ENCODE data around the gene C5orf46.
"Not testable (repeated sequence)": the region's sequence is repeated elsewhere in the genome, so short reads cannot be mapped to it uniquely, and the experiment has no call there.

C5orf46 gene

DNA sequence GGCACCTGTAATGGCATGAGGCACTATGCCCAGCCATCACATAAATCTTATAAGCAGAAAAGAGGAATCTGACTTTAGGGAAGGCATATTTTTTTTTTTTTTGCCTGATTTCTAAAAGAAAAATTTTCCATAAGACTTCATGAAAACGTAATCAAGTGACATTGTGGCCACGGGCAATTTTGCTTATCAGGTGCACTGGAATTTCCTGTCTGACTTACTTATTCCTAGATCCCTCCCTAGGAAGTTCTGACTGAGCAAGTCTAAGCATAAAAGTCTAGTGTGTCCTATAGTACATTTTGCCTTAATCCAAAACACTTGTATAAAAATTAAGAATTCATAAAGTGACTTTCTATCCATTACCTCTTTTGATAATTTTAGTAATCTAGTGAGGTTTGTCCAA is 12.5 kb downstream of the C5orf46 start:
- no peak for ATAC-seq

DNA sequence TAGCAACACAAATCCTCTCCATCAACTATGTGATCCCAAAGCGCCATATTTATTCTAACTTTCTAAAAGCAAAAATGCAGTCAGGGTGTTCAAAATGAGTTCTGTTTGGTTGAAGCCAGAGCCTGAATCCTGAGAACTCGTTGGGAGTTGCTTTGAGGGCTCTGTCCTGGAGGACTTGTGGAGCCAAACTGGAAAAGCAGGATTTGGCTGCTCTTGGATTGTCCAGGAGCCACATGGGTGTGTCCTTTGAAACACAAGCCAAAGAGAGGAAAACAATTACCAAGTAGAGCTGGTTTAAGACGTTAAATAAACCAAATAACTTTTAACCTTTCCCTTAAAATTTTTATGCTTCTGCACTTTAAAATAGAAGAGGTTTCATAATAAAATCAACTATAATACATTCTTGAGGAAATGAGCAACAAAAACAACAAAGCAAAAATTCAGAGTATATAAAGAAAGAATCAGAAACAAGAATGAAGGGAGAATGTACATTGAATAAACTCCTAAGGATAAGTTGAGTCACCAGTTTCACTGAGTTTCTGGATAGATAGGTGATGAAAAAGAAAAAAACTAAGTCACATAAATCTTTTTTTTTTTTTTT is 13.5 kb downstream of the C5orf46 start:
- ATAC-seq, result no peak

DNA sequence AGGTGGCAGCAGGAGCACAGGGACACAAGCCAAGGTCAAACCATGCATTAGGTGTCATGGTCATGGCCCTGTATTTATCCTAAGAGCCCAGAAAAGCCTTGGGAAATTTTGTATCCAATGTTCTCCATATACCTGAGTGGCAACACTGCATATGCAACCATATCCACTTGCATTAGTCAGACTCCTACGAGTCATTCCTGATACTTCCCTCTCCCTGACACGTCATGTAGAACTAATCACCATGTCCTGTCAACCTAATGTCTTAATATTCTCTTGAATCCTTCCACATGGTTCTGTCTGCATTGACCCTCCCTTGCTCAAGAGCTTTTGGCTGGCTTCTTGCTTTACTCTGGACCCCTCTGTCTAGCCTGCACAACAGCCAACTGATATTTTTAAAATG is 18.4 kb downstream of the C5orf46 start:
- ATAC-seq, result no peak

DNA sequence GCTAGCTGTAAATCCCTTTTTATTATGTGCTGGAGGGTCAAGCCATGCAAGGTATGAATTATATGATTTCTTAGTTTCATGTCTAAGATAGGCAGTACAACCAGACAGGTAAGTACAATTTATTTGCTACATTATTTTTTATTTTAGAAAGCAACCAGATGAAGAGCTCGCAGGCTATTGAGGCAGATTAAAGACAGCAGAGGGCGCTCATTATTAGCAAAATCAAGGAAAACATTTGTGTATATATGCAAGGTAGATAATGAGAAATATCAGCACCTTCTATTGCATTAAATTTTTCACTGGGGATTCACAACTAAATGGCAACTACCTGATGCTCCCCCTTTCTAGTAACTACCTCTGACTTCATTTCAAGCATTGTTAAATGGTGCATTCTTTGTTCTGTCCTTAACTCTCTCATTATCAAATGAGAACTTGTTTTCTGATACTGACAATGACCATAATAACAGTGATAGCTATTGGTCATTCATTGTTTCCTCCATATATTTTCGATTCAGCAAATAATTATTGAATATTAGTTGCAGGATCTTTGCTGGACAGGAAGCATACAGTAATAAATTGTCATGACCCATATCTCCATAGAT is 19.2 kb downstream of the C5orf46 start:
- no peak for ATAC-seq

DNA sequence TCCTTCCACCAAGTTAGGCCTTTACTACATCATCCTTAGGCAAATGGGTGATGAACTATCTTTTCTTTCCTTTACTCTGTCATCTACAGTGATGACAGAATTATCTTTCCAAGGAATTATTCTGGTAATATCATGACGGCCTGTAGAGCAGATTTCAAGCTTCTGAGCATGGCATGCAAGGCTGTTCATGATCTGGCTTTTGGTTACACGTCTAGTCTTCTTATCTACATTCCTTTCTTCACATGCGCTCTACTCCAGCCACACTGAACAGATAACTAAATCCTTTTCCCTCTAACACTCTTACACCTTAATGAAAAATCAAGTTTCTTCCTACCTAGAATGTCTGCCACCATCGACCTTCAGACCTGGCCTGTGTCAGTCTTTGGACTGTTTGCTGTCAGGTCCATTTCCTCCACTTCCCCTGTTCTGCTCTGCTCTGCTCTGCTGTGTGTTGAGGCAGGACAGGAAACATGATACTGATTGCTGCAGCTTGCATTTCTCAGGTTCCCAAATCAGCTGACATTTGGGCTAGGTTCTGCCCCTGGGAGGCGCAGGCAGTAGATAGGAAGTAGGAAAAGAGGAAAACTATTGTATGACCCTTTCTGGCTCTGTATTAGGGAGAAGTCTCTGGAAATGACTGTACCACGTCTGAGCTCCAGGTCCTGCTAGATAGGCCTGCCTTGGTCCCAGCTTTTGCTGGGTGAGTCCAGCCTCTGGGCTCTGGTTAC is 23.6 kb downstream of the C5orf46 start:
- no peak for ATAC-seq

DNA sequence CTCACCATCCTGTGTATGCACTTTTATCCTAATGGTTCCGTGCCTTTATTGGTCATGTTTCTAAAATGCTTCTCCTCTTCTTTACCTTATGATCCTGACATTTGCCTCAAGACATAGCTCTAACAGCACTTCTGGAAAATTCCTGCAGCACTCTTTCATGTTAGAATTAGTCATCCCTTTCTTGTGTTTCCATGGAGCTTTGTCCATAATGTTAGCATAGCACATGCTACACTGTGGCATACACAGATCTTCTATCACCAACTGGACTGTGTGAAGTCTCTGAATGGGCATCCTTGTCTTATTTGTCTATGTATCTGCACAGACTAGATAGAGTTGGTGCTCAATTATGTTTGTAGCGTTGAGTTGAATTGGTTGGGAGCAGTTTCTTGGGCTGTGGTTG is 25.9 kb downstream of the C5orf46 start:
- ATAC-seq, result no peak

DNA sequence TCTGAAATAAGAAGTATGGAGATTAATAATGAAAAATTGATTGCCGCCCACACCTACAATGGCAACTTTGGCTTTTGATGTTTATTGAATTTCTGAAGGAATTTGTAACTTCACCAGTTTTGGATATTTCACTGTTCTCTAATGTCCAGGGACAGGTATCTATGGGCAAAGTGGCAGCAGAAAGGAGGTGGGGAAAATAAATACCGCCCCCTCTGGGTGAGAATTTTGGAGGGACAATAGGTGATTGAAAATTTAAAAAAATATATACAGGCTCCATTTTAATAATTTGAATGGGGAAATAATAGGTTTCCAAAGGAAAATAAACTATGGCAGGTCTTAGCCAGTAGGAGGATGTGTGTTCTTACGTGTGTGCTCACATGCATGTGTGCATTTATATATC is 26.6 kb downstream of the C5orf46 start:
- ATAC-seq, result no peak

DNA sequence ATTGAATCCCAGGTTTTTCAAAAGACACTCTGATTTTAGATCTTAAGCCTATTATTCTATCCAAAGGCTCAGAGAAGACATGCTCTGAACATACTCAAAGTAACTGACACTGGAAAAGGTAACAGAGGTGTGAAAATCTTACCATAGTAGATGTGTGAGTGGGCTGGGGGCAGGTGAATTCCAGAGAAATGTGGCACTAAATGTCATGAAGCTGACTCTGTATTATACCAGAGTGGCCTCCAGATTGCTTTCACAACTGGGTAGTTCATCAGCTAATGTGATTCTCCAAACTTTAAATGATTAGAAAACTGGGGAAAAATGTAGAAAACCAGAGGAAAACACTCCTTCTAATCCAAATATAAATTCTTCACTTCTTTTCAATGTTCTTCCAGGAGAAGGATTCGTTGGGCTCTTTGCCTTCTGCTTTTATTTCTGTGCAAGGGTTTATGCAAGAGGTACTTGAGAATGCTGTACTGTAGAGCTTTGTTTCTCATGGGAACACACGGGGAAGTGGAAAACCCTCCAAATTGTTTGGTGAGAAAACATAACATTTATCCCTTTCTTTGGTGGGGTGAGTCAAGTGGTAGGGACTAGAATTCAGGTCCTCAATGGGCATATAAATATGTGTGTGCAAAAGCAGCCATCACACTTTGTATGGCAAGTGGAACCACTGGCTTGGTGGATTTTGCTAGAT is 28.1 kb downstream of the C5orf46 start, which contains the start of gene SCGB3A2:
SCGB3A2 (plus strand) TSS at position 646 of the 694 bp plus-strand sequence. CDS start 93 bp downstream, outside the sequence.
- no peak for ATAC-seq

DNA sequence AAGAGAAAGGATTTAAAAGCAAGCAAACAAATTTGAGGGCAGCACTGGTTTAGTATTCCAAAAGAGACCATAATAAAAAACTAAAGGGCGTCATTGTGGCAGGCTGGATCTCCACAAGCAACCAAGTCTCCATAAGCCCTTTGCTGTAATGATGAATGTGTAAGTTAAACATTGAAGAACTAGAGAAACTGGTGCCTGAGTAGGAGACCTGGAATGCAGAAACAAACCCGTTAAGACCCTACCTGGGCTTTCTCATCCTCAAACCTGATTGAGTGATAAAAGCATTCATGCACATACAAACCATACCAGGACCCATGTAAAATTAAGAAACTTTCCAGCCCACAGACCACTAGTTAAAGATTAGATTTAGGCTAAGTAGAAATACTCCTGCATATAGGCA is 29.7 kb downstream of the C5orf46 start:
- ATAC-seq, result no peak

DNA sequence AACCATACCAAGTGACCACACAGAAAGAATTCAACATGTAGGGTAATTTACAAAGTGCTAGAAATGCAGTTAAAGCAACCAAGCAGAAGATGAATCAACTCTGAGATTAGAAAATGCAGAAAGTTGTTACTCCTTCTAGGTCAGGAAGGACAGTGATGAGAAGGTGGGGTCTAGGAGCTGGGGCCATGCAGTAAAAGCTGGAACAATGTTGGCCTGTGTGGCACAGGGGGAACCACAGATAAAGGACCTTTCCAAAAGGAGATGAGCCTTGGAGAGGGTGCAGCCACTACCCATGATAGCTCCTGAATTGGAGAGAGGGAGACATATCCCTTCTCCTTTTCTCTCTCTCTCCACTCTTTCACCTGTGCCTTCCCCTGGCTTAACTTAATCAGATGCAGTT is 30.2 kb downstream of the C5orf46 start:
- ATAC-seq, result no peak

DNA sequence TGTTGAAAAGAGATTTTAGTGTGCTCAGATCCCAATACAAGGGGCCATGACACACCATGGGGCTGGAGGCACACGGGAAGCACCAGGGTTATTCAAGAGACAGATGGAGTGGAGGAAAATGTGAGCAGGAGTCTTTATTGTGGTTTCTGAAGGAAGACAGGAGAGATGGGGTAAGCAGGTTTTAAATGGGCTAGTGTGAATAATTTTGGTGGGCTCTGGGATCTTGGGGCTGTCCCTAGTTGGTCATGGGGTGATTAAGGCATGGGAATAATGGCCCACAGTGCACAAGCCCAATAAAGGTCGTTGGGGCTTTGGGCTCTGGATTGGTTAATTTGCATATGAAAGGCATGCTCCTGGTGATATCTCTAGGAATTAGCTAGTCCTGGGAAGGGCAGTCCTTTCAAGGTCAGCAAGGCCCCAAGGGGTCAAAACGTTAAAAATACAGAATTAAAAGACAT is 31.4 kb downstream of the C5orf46 start:
- ATAC-seq, result no peak

DNA sequence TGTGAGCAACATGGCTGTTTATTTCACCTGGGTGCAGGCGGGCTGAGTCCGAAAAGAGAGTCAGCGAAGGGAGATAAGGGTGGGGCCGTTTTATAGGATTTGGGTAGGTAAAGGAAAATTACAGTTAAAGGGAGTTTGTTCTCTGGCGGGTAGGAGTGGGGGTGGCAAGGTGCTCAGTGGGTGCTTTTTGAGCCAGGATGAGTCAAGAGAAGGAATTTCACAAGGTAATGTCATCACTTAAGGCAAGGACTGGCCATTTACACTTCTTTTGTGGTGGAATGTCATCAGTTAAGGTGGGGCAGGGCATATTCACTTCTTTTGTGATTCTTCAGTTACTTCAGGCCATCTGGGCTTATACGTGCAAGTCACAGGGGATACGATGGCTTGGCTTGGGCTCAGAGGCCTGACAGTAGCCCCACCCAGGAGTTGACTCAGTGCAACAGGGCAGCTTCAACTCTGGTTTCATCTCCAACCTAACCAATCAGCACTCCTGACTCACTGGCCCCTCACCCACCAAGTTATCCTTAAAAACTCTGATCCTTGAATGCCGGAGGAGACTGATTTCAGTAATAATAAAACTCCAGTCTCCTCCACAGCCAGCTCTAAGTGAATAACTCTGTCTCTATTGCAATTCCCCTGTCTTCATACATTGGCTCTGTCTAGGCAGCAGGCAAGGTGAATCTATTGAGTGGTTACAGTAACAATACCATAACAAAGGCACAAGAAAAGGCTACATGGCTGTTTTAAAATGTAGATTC is 32.0 kb downstream of the C5orf46 start:
- not testable (repeated sequence) for ATAC-seq

DNA sequence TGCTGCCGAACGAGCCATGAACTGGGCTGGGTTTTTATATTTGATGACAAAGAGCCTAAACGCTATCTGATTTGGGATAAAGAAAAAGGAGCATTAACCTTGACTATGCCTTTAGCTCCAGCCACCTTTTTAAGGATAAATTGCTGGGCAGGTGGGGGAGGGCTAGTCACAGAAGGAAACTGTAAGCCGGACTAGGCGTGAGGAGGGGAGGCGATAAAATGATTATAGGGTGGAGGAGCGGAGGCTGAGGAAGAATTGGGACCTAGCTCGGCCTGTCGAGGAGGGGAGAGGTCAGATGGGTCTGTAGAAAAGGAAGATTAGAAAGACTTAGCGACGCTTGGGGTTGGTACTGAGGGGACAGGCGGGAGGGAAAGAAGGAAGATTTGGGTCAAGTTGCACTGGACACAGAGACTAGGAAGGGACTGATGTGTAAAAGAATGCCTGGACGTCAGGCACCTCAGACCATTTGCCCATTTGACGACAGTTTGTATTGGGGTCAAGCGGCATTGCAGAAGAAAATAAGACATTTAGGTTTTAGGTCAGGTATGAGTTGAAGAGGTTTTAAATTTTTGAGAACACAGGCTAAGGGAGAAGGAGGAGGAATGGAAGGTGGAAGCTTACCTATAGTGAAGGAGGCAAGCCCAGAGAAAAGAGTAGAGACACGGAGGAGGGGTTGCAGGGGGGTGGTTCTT is 33.4 kb downstream of the C5orf46 start:
- ATAC-seq, result not testable (repeated sequence)

DNA sequence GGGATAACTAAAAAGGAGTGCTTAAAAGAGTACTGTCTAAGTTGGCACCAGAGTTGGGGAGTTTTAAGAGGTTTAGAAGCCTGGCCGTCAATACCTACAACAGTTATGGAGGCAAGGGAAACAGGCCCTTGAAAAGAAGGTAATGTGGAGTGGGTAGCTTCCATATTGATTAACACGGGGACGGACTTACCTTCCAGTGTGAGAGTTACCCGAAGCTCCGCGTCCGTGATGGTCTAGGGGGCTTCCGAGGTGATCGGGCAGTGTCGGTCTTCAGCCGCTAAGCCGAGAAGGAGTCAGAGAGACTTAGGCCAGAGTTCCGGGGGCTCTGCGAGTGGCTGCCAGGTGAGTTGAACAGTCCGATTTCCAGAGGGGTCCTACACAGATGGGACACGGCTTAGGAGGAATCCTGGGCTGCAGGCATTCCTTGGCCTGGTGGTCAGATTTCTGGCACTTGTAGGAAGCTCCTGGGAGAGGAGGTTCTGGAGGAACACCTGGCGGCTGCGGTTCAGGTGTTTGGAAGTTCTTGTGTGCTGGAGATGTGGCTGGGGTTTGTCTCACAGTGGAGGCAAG is 34.3 kb downstream of the C5orf46 start:
- not testable (repeated sequence) for ATAC-seq

DNA sequence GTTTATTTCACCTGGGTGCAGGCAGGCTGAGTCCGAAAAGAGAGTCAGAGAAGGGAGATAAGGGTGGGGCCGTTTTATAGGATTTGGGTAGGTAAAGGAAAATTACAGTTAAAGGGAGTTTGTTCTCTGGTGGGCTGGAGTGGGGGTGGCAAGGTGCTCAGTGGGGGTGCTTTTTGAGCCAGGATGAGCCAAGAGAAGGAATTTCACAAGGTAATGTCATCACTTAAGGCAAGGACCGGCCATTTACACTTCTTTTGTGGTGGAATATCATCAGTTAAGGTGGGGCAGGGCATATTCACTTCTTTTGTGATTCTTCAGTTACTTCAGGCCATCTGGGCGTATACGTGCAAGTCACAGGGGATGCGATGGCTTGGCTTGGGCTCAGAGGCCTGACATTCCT is 36.4 kb downstream of the C5orf46 start:
- ATAC-seq, result not testable (repeated sequence)

DNA sequence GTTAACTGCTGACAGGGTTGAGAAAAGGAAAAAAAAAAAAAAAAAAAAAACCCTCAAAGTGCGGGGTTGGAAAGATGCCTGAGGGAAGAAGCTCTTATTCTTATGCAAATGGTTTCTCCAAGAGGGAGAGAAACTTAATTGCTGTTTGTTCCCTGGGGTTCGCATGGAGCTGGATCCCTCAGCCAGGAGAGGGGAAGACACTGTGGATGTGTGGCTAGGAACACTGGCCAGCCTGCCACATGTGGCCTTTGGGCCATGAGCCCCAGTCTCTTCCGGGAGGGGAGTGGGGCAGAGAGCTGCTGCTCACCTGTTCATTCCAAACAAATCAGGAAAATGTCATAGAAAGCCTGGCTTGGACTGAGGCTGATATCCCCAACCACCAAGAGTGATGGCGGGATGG is 37.2 kb downstream of the C5orf46 start:
- no peak for ATAC-seq

DNA sequence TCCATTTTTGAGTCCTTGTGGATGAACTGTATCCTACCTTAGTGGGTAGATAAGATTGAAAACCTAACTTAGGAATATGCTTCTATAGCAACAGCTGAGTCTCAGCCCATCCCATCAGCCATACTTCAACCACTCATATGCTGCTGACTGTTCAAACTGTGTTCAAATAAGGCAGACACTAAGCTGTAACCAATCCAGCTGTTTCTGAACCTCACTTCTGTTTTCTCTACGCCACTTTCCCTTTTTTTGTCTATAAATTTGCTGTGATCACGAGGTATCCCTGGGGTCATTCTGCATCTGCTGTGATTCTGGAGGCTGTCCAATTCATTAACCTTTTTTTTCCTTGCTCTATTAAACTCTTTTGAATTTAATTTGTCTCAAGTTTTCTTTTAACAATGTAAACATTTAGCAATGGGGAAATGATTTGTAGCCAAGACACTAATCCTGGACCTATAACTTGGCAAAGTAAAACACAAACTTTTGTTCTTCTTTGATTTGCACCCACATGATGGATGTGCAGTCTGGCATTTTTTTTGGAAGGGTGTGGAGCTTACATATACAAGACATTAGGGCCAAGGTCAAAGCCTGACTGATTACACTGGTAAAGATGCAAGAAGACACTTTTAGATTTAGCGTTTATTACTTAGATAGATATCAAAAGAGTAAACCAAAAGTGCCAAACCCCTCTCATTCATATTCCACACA is 42.7 kb downstream of the C5orf46 start:
- no peak for ATAC-seq

DNA sequence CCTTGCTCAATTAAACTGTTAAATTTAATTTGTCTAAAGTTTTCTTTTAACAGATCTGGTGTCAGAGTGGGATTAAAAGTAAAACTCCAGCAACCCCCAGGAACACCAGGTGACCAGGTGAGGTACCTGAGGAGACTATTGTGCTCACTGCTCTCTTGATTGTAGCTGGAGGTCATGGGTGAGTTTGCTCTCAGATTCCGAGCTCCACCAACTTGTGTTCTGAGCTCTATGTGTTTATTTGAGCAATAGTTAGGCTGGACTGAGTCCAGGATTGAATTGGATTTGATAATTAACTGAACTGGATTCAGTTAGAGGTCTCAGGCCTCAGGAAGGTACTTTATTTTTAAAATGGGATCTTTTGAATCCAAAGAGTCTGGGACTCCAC is 45.7 kb downstream of the C5orf46 start:
- no peak for ATAC-seq

DNA sequence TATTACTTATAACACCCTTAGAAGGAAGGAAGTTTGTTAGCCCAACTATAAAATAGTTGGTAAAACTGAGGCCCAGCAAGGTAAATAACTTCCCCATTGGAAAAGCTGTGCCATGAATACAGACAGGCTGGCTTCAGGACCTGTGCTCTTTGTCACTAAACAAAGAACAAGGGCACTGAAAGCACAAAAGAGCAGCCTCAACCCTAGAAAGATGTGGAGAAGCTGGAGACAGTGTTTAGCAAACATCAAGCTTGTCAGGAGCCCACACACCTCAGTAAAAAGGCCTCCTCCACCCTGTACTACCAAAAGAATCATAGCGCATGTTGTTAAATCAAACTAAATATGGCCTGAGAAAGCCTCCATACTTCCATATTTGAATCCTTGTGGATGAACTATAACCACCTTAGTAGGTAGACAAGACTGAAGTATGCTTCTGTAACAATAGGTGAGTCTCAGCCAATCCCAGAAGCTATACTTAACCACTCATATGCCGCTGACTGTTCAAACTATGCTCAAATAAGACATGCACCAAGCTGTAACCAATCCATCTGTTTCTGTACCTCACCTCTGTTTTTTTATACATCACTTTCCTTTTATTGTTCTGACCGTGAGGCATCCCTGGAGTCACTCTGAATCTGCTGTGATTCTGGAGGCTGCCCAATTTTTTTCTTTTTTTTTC is 46.2 kb downstream of the C5orf46 start:
- ATAC-seq, result no peak

DNA sequence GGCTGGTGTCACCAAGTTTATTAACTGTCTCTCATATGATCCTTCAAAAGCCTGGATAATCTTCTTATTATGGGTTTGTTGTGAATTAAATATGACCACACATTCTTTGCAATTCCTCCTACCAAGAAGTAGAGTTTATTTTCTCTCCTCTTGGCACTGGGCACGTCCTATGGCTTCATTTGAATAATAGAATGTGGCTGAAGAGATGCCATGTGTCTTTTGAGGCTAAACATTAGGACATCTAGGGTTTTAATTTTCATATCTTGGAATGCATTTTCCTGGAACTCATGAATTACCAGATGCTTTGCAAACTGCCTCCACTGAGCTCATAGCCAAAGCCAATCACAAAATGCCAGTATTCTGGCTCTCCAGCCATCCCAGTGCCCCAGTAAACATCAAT is 47.8 kb downstream of the C5orf46 start:
- no peak for ATAC-seq
